ENCODE results near the gene ATP2A3.

The ATP2A3 gene

GRCh38 chr17:3928406-3928805 is 35.8 kb downstream of the ATP2A3 start:
- no peak for DNase-seq (ENCODE audit: low read depth in 2 of 2)
- TF ChIP-seq, protein P1, sequence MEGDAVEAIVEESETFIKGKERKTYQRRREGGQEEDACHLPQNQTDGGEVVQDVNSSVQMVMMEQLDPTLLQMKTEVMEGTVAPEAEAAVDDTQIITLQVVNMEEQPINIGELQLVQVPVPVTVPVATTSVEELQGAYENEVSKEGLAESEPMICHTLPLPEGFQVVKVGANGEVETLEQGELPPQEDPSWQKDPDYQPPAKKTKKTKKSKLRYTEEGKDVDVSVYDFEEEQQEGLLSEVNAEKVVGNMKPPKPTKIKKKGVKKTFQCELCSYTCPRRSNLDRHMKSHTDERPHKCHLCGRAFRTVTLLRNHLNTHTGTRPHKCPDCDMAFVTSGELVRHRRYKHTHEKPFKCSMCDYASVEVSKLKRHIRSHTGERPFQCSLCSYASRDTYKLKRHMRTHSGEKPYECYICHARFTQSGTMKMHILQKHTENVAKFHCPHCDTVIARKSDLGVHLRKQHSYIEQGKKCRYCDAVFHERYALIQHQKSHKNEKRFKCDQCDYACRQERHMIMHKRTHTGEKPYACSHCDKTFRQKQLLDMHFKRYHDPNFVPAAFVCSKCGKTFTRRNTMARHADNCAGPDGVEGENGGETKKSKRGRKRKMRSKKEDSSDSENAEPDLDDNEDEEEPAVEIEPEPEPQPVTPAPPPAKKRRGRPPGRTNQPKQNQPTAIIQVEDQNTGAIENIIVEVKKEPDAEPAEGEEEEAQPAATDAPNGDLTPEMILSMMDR (IDR thresholded peaks at IDR 0.05; ENCODE audit: low read depth, low read length), result no peak
- H3K4me3 ChIP-seq (replicated peaks in 1 of 2; ENCODE audit: low read depth in 2 of 2, low read length in 2 of 2), result no peak overlapping the region

DNA sequence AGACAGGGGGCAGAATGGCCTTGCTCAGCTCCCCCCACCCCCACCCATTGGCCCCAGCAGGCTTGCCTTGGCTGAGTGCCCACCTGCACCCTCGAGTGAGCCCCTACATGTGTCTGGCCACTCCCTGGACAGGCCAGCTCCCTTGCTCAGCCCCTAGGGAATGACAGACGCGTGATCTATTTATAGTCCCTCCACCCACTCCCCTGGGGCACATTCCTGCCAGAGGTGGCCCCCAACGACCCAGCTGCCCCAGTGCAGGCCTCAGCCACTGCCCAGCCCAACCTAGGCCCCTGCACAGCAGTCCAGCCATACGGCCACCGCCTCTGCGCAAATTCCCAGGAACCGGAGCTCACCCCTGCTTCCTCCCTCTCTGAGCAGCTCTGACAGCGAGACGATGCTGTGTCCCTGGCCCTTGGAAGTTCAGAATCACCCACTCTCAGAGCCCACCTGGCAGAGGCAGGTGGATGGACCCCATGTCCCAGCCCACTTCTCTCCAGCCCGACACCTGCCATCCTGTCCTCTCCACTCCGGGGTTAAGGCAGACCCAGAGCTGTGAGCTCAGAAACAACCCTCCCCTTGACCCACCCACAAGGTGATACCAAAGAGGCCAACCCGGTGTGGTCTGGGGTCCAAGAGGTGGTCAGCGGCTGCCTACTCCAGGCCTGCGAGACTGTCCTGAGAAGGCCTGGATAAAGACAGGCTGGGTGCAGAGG is 36.5 kb downstream of the ATP2A3 start:
- peak in 1 of 2 donors; percentile 21 for DNase-seq (ENCODE audit: low read depth in 2 of 2)
- TF ChIP-seq, protein P1 (IDR thresholded peaks at IDR 0.05; ENCODE audit: low read depth, low read length), result no peak
- H3K4me3 ChIP-seq (replicated peaks in 1 of 2; ENCODE audit: low read depth in 2 of 2, low read length in 2 of 2), result no peak overlapping the region

DNA sequence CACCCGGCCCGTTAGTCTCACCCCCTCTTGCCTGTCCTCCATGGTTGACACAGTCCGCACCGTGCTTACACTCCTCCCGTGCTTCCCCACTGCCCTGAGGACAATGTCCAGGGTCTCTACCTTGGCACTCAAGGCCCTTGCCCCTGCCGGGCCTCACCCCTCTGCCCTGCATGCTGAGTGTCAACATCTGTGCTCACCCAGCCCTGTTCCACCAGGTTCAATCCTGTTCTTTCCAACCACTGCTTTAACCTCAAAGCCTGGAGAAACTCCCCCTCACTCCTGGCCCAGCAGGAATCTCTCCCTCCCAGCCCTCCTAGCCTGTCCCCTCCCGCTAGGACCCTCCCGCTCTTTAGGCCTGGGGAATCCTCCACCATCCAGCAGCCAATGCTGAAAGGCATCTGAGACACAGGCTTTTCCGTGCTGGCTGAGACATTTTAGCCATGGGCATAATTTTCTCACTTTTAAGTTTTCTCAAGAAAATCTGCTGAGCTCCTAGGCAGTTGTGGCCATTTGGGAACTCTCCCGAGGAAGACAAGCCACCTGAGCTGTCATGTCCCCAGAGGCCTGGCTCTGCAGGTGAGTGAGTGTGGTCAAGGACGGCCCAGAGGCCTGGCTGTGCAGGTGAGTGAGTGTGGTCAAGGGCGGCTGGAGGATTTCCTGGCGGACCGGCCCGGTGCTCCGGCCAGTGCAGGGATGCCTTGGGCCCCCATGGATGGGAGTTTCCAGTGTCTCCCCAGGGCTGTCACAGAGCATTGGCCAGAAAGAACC is 37.2 kb downstream of the ATP2A3 start:
- DNase-seq (ENCODE audit: low read depth in 2 of 2), result no peak

GRCh38 chr17:3925684-3926485 is 38.4 kb downstream of the ATP2A3 start:
- DNase-seq (ENCODE audit: low read depth in 2 of 2), result no peak
- TF ChIP-seq, protein P1 (IDR thresholded peaks at IDR 0.05; ENCODE audit: low read depth, low read length), result no peak
- H3K4me3 ChIP-seq (replicated peaks in 1 of 2; ENCODE audit: low read depth in 2 of 2, low read length in 2 of 2), result no peak overlapping the region

More for the DNA sequence above, 37.2 kb downstream of the ATP2A3 start:
- TF ChIP-seq, protein P1 (IDR thresholded peaks at IDR 0.05; ENCODE audit: low read depth, low read length), result no peak
- no peak overlapping the region for H3K4me3 ChIP-seq (replicated peaks in 1 of 2; ENCODE audit: low read depth in 2 of 2, low read length in 2 of 2)

DNA sequence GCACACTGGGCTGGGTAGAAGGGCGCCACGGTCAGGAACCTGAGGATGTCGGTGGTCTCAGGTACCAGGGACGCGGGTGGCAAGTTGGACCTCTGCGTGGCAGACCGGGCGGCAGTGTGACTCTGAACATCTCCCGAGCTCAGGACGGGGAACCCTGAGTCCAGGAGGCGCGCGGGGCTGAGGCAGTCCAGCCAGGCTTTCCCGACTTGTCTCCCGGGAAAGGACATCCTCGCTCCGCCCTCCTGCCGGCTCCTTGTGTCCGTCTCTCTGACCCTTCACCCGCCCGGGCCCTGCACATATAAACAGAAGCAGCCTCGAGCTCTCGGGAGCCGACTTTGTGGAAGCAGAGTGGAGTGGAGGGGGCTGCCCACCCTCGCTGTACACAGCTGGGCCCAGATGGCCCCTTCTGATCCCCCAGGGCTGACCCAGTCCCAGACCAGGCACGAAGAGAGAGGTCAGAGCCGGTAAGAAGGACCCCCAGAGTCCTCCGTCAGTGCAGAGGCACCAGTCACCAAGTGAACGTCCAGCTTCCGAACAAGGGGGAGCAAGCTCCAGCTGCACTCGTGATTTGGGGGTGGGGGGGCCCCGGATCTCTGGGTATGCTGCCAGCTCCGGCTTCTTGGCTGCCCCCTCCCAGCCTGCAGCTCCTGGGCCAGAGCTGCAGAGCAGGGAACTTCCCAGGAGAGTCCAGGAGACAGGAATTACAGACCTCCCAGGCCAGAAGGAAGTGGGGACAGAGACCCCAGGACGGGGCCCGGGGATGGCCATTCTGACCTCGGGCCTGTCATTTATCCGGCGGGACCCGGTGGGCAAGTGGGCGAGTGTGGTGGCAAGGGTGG is 39.5 kb downstream of the ATP2A3 start:
- no peak overlapping the region for H3K4me3 ChIP-seq (replicated peaks in 1 of 2; ENCODE audit: low read depth in 2 of 2, low read length in 2 of 2)
- DNase-seq (ENCODE audit: low read depth in 2 of 2), result no peak
- TF ChIP-seq, protein P1 (IDR thresholded peaks at IDR 0.05; ENCODE audit: low read depth, low read length), result no peak
